HL-60 (cell line): ENCODE data around the gene CLCNKA.

Experiments
- DNase-seq, 2 experiments: peaks; one replicate each; pipeline ENCODE4 v3.0.0-alpha.2; 2010 to 2020; ENCODE audit warnings: low read depth in 1 of 2, low spot score in 1 of 2
- H3K27ac ChIP-seq: fragments of 250-450 bp; sonication (Bioruptor Pico); replicated peaks from 2 replicates; pipeline ENCODE4 v1.5.1; 2020; ENCODE audit warnings: mild to moderate bottlenecking, moderate library complexity
- H3K27me3 ChIP-seq: fragments of 250-450 bp; sonication (Bioruptor Pico); 2 replicates; pipeline ENCODE4 v1.5.1; 2021; ENCODE audit warnings: mild to moderate bottlenecking, moderate library complexity; ENCODE audit not compliant: insufficient read depth, poor library complexity, severe bottlenecking
- H3K4me3 ChIP-seq: replicated peaks from 2 replicates; pipeline ENCODE4 v1.5.1; 2011; ENCODE audit warnings: mild to moderate bottlenecking, control low read depth, low read length; ENCODE audit not compliant: insufficient read depth
- CTCF ChIP-seq: IDR thresholded peaks from one replicate; pipeline ENCODE4 v1.5.1; 2011; ENCODE audit warnings: low read length, control low read depth, inconsistent platforms; ENCODE audit not compliant: insufficient read depth
- GABPA ChIP-seq: IDR thresholded peaks from 2 replicates; pipeline ENCODE4 v1.6.1; 2012; ENCODE audit warnings: low read depth
- POLR2AphosphoS5 ChIP-seq: IDR thresholded peaks from 2 replicates; pipeline ENCODE4 v1.6.1; 2012; ENCODE audit warnings: low read depth
- REST ChIP-seq: IDR thresholded peaks from 2 replicates; pipeline ENCODE4 v1.6.1; 2012; ENCODE audit warnings: low read depth; ENCODE audit not compliant: insufficient replicate concordance
- SPI1 ChIP-seq: IDR thresholded peaks from 2 replicates; pipeline ENCODE4 v1.6.1; 2012; ENCODE audit warnings: low read depth, mild to moderate bottlenecking, borderline replicate concordance

Gene CLCNKA

DNA sequence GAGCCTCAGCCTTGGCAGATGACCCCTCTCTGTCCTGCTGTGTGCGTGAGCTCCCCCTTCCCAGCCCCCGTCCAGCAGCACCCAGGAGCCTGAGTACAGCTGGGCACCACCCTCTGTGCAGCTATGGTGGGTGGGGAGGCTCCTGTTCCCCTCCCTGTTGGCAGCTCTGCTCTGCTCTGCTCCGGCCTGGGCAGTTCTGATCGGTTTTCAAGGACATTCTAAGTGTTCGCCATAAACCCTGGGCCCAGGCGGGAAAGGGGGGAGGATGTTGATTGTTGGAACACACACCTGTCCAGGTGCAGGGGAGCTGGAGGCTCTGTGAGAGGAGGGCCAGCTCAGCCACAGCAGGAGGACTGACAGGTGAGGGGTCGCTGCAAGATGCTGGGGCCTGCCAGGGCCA is 21.7 kb downstream of the CLCNKA start, which contains the start of gene CLCNKB:
Gene CLCNKB (plus strand): TSS at position 262 of the 400 bp plus-strand sequence. CDS start 711 bp downstream, outside the sequence.
- H3K27me3 ChIP-seq = peaks cover 3% of the 10 kb centered on the region

DNA sequence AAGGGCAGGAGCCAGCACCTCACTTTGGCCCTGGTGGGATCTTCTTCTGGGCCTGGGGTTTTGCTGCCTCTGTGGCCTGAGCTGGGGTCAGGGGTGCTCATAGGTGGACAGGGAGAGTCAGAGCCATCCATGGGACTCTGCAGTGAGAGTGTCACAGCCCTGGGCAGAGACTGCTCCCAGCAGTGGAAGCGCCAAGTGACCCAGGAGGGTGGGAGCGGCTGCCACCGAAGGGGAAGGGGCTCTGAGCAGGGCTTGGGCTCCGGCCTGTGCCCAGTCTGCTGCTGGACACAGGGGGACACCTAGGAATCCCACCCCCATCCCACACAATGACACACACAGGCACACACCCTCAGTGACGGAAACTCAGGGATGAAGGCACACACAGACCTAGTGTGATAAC is 22.1 kb downstream of the CLCNKA start:
- no peak overlapping the region for H3K4me3 ChIP-seq
- TF ChIP-seq GABPA (no peak), POLR2AphosphoS5 (no peak), CTCF (no peak), REST (no peak)
- no peak overlapping the region for H3K27ac ChIP-seq
- H3K27me3 ChIP-seq = peaks cover 7% of the 10 kb centered on the region
- DNase-seq = no peak

More for the DNA sequence above, 21.7 kb downstream of the CLCNKA start, which contains the start of gene CLCNKB:
- TF ChIP-seq CTCF (no peak), SPI1 (no peak), POLR2AphosphoS5 (no peak), GABPA (no peak), REST (no peak)
- Histone ChIP-seq H3K27ac (no peak within 1 kb of the TSS), H3K4me3 (no peak within 1 kb of the TSS)
- DNase-seq = no peak

- Histone ChIP-seq H3K27ac (no peak overlapping the region), H3K4me3 (no peak overlapping the region), H3K27me3 (peaks cover 8% of the 10 kb centered on the region)
- TF ChIP-seq SPI1 = no peak
- TF ChIP-seq CTCF = no peak
- no peak for TF ChIP-seq GABPA
- TF ChIP-seq POLR2AphosphoS5 = no peak
- TF ChIP-seq REST = no peak
- no peak for DNase-seq
These were observed 25.0 kb downstream of the CLCNKA start for GRCh38 chr1:16046842-16047241.
